GM10266 (cell line): ENCODE results near the gene RER1.
A peak's percentile ranks its signal among the peaks of the same experiment; 100 is the strongest.

Experiments
- DNase-seq: peaks from one replicate; pipeline ENCODE4 v3.0.0; 2012; ENCODE audit errors: extremely low spot score
- CTCF ChIP-seq: IDR thresholded peaks from 2 replicates; pipeline ENCODE4 v1.5.1; 2012; ENCODE audit warnings: mild to moderate bottlenecking, low read depth; ENCODE audit not compliant: control insufficient read depth, insufficient read depth; ENCODE audit errors: missing control alignments

Gene RER1

GRCh38 chr1:2391041-2391930, at the start of gene RER1, which contains the start of gene MORN1:
TSS of gene RER1 (plus strand) at chr1:2391841. CDS start at chr1:2395791, 3,950 bp downstream.
TSS of gene MORN1 (minus strand) at chr1:2391554. CDS start at chr1:2391533, 21 bp downstream.
- peak; percentile 3 for TF ChIP-seq CTCF
- DNase-seq, result peak; percentile 100

- no peak for TF ChIP-seq CTCF
- DNase-seq, result no peak
Observed at GRCh38 chr1:2342384-2343022, 49.1 kb upstream of the RER1 start.

- TF ChIP-seq CTCF, result no peak
- DNase-seq, result no peak
Observed at GRCh38 chr1:2343023-2343935, 48.4 kb upstream of the RER1 start.

GRCh38 chr1:2344121-2344681, 47.4 kb upstream of the RER1 start:
- no peak for DNase-seq
- no peak for TF ChIP-seq CTCF

GRCh38 chr1:2344744-2345296, 46.8 kb upstream of the RER1 start:
- no peak for DNase-seq
- TF ChIP-seq CTCF, result no peak

GRCh38 chr1:2345297-2346075, 46.2 kb upstream of the RER1 start:
- TF ChIP-seq CTCF, result no peak
- DNase-seq, result no peak
